Measurements from ENCODE around the gene RELT.

The RELT gene

GRCh38 chr11:73384125-73384441, 7.9 kb downstream of the RELT start:
- no peak overlapping the region for H3K27ac ChIP-seq
- TF ChIP-seq ZFX (IDR thresholded peaks at IDR 0.05; ENCODE audit: borderline replicate concordance): no peak
- TF ChIP-seq CTCF (IDR thresholded peaks at IDR 0.05): no peak

GRCh38 chr11:73384531-73384871, 8.3 kb downstream of the RELT start:
- TF ChIP-seq CTCF (IDR thresholded peaks at IDR 0.05) (no peak), ZFX (IDR thresholded peaks at IDR 0.05; ENCODE audit: borderline replicate concordance) (no peak)
- no peak overlapping the region for H3K27ac ChIP-seq

GRCh38 chr11:73384872-73385689, 8.9 kb downstream of the RELT start:
- H3K27ac ChIP-seq: no peak overlapping the region

GRCh38 chr11:73386016-73386415, 9.8 kb downstream of the RELT start:
- H3K27ac ChIP-seq: no peak overlapping the region
- TF ChIP-seq CTCF (IDR thresholded peaks at IDR 0.05) (no peak), ZFX (IDR thresholded peaks at IDR 0.05; ENCODE audit: borderline replicate concordance) (no peak)

More at GRCh38 chr11:73384872-73385689, 8.9 kb downstream of the RELT start:
- TF ChIP-seq CTCF (IDR thresholded peaks at IDR 0.05) (no peak), ZFX (IDR thresholded peaks at IDR 0.05; ENCODE audit: borderline replicate concordance) (no peak)

- TF ChIP-seq ZFX (IDR thresholded peaks at IDR 0.05; ENCODE audit: borderline replicate concordance) (no peak), CTCF (IDR thresholded peaks at IDR 0.05) (no peak)
- no peak overlapping the region for H3K27ac ChIP-seq
Measured at GRCh38 chr11:73386546-73386945, 10.3 kb downstream of the RELT start.

- H3K27ac ChIP-seq: no peak overlapping the region
- TF ChIP-seq ZFX (IDR thresholded peaks at IDR 0.05; ENCODE audit: borderline replicate concordance) (no peak), CTCF (IDR thresholded peaks at IDR 0.05) (no peak)
Measured at GRCh38 chr11:73387594-73388264, 11.5 kb downstream of the RELT start.
